CD4-positive, alpha-beta T cell (primary cell): ENCODE data around the gene ACER3. TPM values are rescaled to one million over a fixed set of nuclear protein-coding genes. Genes with fewer than 3 reads are reported as not detected.
A peak's percentile ranks its signal among the peaks of the same experiment; 100 is the strongest.

ENCODE experiments used
- ATAC-seq: fragments of 200-7000 bp; cut with Tn5 transposase; one replicate; pipeline ENCODE4 v1.10.0; 2022; ENCODE audit warnings: mild to moderate bottlenecking; ENCODE audit not compliant: poor library complexity
- CTCF ChIA-PET: fragments of 350-600 bp; sonication (Branson Sonifier 250); formaldehyde crosslinking; loops from one replicate; lab custom pipeline; 2021; ENCODE audit warnings: antibody characterized with exemption, inconsistent platforms; lab: Charles Lee
- POLR2A ChIA-PET: fragments of 350-600 bp; sonication (Branson Sonifier 250); formaldehyde crosslinking; loops from one replicate; lab custom pipeline; 2021; ENCODE audit warnings: antibody characterized with exemption, inconsistent platforms; lab: Charles Lee
- DNase-seq, 14 experiments: peaks; one replicate each; pipeline ENCODE4 v3.0.0-alpha.2; 2013 to 2020; ENCODE audit warnings: mixed read lengths in 2 of 14
- H3K27ac ChIP-seq, 2 donors: one replicate each; pipeline versions ENCODE4 v1.5.1 to v1.7.0; 2013; ENCODE audit warnings: low read length in 2 of 2, low read depth in 1 of 2, mild to moderate bottlenecking in 1 of 2
- H3K27me3 ChIP-seq, 2 experiments: 1 replicate in 1 of 2; 2 replicates in 1 of 2; pipeline versions ENCODE4 v1.6.1 to v1.7.0; 2013; ENCODE audit warnings: low read length in 2 of 2, control low read depth in 1 of 2, mild to moderate bottlenecking in 1 of 2, moderate library complexity in 1 of 2; ENCODE audit not compliant: insufficient read depth in 2 of 2, control insufficient read depth in 1 of 2
- H3K36me3 ChIP-seq: one replicate; pipeline ENCODE4 v1.6.1; 2013; ENCODE audit warnings: low read length, control low read depth; ENCODE audit not compliant: insufficient read depth
- H3K4me1 ChIP-seq: one replicate; pipeline ENCODE4 v1.6.1; 2013; ENCODE audit warnings: low read length, control low read depth; ENCODE audit not compliant: insufficient read depth
- H3K4me3 ChIP-seq: one replicate; pipeline ENCODE4 v1.5.1; 2013; ENCODE audit warnings: mild to moderate bottlenecking, low read length, moderate library complexity
- H3K9me3 ChIP-seq, 2 experiments: 1 replicate in 1 of 2; 2 replicates in 1 of 2; pipeline versions ENCODE4 v1.6.1 to v1.7.0; 2013; ENCODE audit warnings: low read length in 2 of 2, mild to moderate bottlenecking in 2 of 2, control low read depth in 1 of 2, moderate library complexity in 1 of 2; ENCODE audit not compliant: control insufficient read depth in 1 of 2, insufficient read depth in 1 of 2
- H3K27ac Mint-ChIP-seq: one replicate; pipeline ENCODE4 v1.8.0; 2020; ENCODE audit warnings: mixed read lengths
- H3K27me3 Mint-ChIP-seq: one replicate; pipeline ENCODE4 v1.8.0; 2021; ENCODE audit warnings: mixed read lengths
- H3K36me3 Mint-ChIP-seq: one replicate; pipeline ENCODE4 v1.8.0; 2021; ENCODE audit warnings: low read depth, mixed read lengths
- H3K4me1 Mint-ChIP-seq: one replicate; pipeline ENCODE4 v1.8.0; 2021; ENCODE audit warnings: low read depth, mixed read lengths
- H3K4me3 Mint-ChIP-seq: one replicate; pipeline ENCODE4 v1.8.0; 2020; ENCODE audit warnings: mild to moderate bottlenecking, mixed read lengths
- H3K9me3 Mint-ChIP-seq: one replicate; pipeline ENCODE4 v1.8.0; 2020; ENCODE audit warnings: mixed read lengths
- intact Hi-C, 2 experiments: fragments of 100-400 bp; cut with DNase I in 1 of 2; cut with micrococcal nuclease in 1 of 2; formaldehyde crosslinking; loops; one replicate each; pipeline versions ENCODE4 v1.15.1 to v1.9.0; 2023 to 2025; cut with DNase I, micrococcal nuclease
- total RNA-seq, 174 experiments: library from RNA in 2 of 174; stranded (reverse) in 2 of 174; gene quantifications; one replicate each; pipeline ENCODE4 v1.2.3 and lab custom pipeline; 2021 to 2026
- TF ChIP-seq, protein P1 (sequence below): fragments of 200-600 bp; IDR thresholded peaks from one replicate; pipeline ENCODE4 v1.8.0; 2022; ENCODE audit warnings: antibody characterized with exemption, mild to moderate bottlenecking

The ACER3 gene
- total RNA-seq, 2 experiments from 2014 or later = 6.4 to 7.0 TPM

DNA sequence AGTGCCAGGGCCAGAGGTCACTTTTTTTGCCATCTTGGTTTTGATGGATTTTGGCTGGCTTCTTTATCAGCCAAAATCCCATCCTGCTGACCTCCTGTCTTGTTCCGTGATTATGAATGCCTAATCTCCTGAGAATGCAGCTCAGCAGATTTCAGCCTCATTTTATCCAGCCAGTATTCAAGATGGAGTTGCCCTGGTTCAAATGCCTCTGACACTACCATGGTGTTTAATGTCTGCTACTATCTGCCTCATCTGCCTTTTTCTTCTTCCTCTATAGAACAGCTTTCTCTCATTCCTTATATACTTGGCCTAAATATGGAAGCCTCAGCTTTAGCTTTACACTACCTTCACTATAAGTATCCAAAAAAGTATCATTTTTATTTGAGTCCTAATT is 50.7 kb downstream of the ACER3 start:
- Histone ChIP-seq H3K27ac (no peak overlapping the region), H3K36me3 (no peaks in the 10 kb centered on the region), H3K9me3 (no peaks in the 10 kb centered on the region), H3K4me1 (no peaks in the 10 kb centered on the region), H3K27me3 (no peaks in the 10 kb centered on the region), H3K4me3 (no peak overlapping the region)
- Mint-ChIP-seq H3K27me3 (no peaks in the 10 kb centered on the region), H3K9me3 (peaks cover 2% of the 10 kb centered on the region), H3K27ac (no peak overlapping the region), H3K36me3 (peaks cover 10% of the 10 kb centered on the region), H3K4me3 (no peak overlapping the region), H3K4me1 (no peaks in the 10 kb centered on the region)
- ATAC-seq (no peak), DNase-seq (no peak)
- POLR2A ChIA-PET = no interaction called here
- intact Hi-C loops = no loop called here
- TF ChIP-seq, protein P1, sequence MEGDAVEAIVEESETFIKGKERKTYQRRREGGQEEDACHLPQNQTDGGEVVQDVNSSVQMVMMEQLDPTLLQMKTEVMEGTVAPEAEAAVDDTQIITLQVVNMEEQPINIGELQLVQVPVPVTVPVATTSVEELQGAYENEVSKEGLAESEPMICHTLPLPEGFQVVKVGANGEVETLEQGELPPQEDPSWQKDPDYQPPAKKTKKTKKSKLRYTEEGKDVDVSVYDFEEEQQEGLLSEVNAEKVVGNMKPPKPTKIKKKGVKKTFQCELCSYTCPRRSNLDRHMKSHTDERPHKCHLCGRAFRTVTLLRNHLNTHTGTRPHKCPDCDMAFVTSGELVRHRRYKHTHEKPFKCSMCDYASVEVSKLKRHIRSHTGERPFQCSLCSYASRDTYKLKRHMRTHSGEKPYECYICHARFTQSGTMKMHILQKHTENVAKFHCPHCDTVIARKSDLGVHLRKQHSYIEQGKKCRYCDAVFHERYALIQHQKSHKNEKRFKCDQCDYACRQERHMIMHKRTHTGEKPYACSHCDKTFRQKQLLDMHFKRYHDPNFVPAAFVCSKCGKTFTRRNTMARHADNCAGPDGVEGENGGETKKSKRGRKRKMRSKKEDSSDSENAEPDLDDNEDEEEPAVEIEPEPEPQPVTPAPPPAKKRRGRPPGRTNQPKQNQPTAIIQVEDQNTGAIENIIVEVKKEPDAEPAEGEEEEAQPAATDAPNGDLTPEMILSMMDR = no peak
- CTCF ChIA-PET = no interaction called here

DNA sequence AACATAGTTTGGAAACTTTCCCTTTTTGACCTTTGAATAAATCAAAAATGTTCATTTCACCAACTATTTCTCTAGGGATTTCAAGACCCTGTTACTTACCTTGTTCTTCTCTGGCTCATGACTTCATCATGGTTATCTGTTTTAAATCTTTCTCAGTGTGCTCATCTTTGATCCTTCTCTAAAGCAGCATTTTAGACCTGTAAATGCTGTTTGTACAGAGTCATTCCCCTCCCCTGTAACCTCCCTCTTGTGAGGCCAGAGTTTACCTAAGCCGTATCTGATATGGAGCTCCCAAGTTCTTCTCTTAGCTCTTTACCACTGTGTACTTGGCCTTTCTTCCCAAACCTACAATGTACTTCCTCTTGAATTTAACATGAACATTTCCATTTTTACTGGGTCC is 56.0 kb downstream of the ACER3 start:
- peaks cover 13% of the 10 kb centered on the region for H3K4me1 Mint-ChIP-seq
- ChIA-PET POLR2A (no interaction called here), CTCF (no interaction called here)
- H3K27me3 Mint-ChIP-seq = no peaks in the 10 kb centered on the region
- intact Hi-C loops = loop anchor here in 1 of 2 experiments (5.0 kb wide), 1 partner anchor 104 kb away; no protein-coding TSS in a partner anchor
- no peaks in the 10 kb centered on the region for H3K36me3 Mint-ChIP-seq
- Histone ChIP-seq H3K4me3 (no peak overlapping the region), H3K27me3 (no peaks in the 10 kb centered on the region), H3K36me3 (no peaks in the 10 kb centered on the region), H3K4me1 (peaks cover 5% of the 10 kb centered on the region), H3K27ac (no peak overlapping the region), H3K9me3 (no peaks in the 10 kb centered on the region)
- no peak overlapping the region for H3K4me3 Mint-ChIP-seq
- DNase-seq (no peak), ATAC-seq (no peak)
- no peaks in the 10 kb centered on the region for H3K9me3 Mint-ChIP-seq
- H3K27ac Mint-ChIP-seq = no peak overlapping the region
- TF ChIP-seq, protein P1 = no peak

DNA sequence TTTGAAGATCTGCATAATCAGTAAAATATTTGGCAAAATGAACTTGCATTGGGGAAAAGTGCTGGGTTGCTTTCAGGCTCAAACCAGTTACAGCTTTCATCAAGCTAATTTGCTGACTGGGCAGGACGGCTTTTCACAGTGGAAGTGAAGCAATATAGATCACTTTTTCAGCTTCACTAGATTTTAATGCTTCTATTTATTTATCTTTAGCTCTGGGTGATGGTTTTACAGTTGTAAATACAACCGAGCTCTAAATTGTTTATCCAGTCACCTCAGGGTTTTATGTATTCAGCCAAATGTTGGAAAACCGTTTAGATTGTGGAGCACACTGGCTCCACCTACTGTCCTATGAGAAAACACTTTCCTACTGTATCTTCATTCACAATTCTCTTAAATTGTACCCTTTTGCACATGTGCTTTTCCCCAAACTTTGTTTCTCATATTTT is 58.2 kb downstream of the ACER3 start:
- CTCF ChIA-PET = interaction anchor here (1.3 to 1.9 kb wide), 2 partner anchors 13 to 173 kb away, joined by 3 to 6 read pairs; no protein-coding TSS in a partner anchor
- DNase-seq (peak in 4 of 14 experiments; percentile 18 to 64 (median 43)), ATAC-seq (no peak)
- no peak overlapping the region for H3K27ac Mint-ChIP-seq
- TF ChIP-seq, protein P1 = peak; percentile 74
- H3K27me3 ChIP-seq = no peaks in the 10 kb centered on the region
- no peak overlapping the region for H3K27ac ChIP-seq
- peaks cover 5% of the 10 kb centered on the region for H3K4me1 ChIP-seq
- H3K36me3 ChIP-seq = no peaks in the 10 kb centered on the region
- H3K4me3 ChIP-seq = no peak overlapping the region
- POLR2A ChIA-PET = no interaction called here
- H3K9me3 Mint-ChIP-seq = no peaks in the 10 kb centered on the region
- no peaks in the 10 kb centered on the region for H3K27me3 Mint-ChIP-seq
- no peak overlapping the region for H3K4me3 Mint-ChIP-seq
- no peaks in the 10 kb centered on the region for H3K9me3 ChIP-seq
- H3K4me1 Mint-ChIP-seq = peaks cover 13% of the 10 kb centered on the region
- intact Hi-C loops = loop anchor here (1.0 to 5.0 kb wide), 4 partner anchors 107 to 185 kb away; no protein-coding TSS in a partner anchor
- H3K36me3 Mint-ChIP-seq = no peaks in the 10 kb centered on the region
